SU-DHL-6 (cell line): ENCODE data around the gene TMA7B.

Experiments used
- H2AFZ ChIP-seq: fragments of 200-600 bp; sonication (generic); 2 replicates; pipeline ENCODE4 v1.6.1; 2014; ENCODE audit warnings: low read depth, mild to moderate bottlenecking, moderate library complexity, mixed read lengths, antibody characterized with exemption, low read length; ENCODE audit not compliant: severe bottlenecking
- H3F3A ChIP-seq: fragments of 200-600 bp; shearing (Covaris generic); 2 replicates; pipeline ENCODE4 v1.6.0; 2016; ENCODE audit warnings: antibody characterized with exemption, mild to moderate bottlenecking; ENCODE audit not compliant: insufficient read depth
- H3K27ac ChIP-seq: fragments of 200-600 bp; sonication (generic); 2 replicates; pipeline ENCODE4 v1.5.1; 2016; ENCODE audit warnings: low read depth, mild to moderate bottlenecking, low read length, moderate library complexity, mixed read lengths
- H3K27me3 ChIP-seq: fragments of 200-600 bp; sonication (generic), shearing (Covaris generic); 2 replicates; pipeline ENCODE4 v1.6.0; 2014; ENCODE audit warnings: mild to moderate bottlenecking, low read length
- H3K36me3 ChIP-seq: fragments of 200-600 bp; sonication (generic); 2 replicates; pipeline ENCODE4 v1.6.1; 2014; ENCODE audit warnings: mild to moderate bottlenecking, low read length, mixed read lengths
- H3K4me2 ChIP-seq: fragments of 300-600, 200-600 bp; shearing (Covaris generic), sonication (generic); 2 replicates; pipeline ENCODE4 v1.6.0; 2014; ENCODE audit warnings: low read length, low read depth, mild to moderate bottlenecking; ENCODE audit not compliant: poor library complexity, severe bottlenecking
- H3K4me3 ChIP-seq: fragments of 200-600 bp; sonication (generic); 2 replicates; pipeline ENCODE4 v1.5.1; 2014; ENCODE audit warnings: antibody characterized with exemption, low read length, mild to moderate bottlenecking, mixed read lengths; ENCODE audit not compliant: insufficient read depth, poor library complexity, severe bottlenecking
- H3K79me2 ChIP-seq: fragments of 200-600 bp; sonication (generic); 2 replicates; pipeline ENCODE4 v1.6.1; 2014; ENCODE audit warnings: mild to moderate bottlenecking, low read length, moderate library complexity; ENCODE audit not compliant: insufficient read depth
- H3K9ac ChIP-seq: fragments of 200-600 bp; sonication (generic); 2 replicates; pipeline ENCODE4 v1.7.0; 2014; ENCODE audit warnings: mild to moderate bottlenecking, low read length
- H3K9me2 ChIP-seq: fragments of 200-600 bp; sonication (generic); replicated peaks from 2 replicates; pipeline ENCODE4 v1.6.1; 2014; ENCODE audit warnings: low read length; ENCODE audit not compliant: insufficient read depth
- H3K9me3 ChIP-seq: fragments of 200-600 bp; sonication (generic); 2 replicates; pipeline ENCODE4 v1.6.1; 2014; ENCODE audit warnings: low read length, mixed read lengths; ENCODE audit not compliant: insufficient read depth
- H4K20me1 ChIP-seq: fragments of 200-600 bp; sonication (generic); 2 replicates; pipeline ENCODE4 v1.6.1; 2014; ENCODE audit warnings: low read depth, mild to moderate bottlenecking, antibody characterized with exemption, low read length, moderate library complexity, mixed read lengths
- EZH2phosphoT487 ChIP-seq: fragments of 200-600 bp; sonication (generic), shearing (Covaris generic); conservative IDR thresholded peaks from 2 replicates; pipeline ENCODE4 v1.6.1; 2018; ENCODE audit warnings: mild to moderate bottlenecking, antibody characterized with exemption, low read length, moderate library complexity, mixed read lengths
- TF ChIP-seq, protein P1 (sequence below): fragments of 200-600 bp; sonication (generic); IDR thresholded peaks from one replicate; pipeline ENCODE4 v1.5.1; 2017; ENCODE audit warnings: antibody characterized with exemption, mild to moderate bottlenecking, low read length, moderate library complexity; ENCODE audit not compliant: insufficient read depth, poor library complexity, severe bottlenecking

Gene TMA7B

DNA sequence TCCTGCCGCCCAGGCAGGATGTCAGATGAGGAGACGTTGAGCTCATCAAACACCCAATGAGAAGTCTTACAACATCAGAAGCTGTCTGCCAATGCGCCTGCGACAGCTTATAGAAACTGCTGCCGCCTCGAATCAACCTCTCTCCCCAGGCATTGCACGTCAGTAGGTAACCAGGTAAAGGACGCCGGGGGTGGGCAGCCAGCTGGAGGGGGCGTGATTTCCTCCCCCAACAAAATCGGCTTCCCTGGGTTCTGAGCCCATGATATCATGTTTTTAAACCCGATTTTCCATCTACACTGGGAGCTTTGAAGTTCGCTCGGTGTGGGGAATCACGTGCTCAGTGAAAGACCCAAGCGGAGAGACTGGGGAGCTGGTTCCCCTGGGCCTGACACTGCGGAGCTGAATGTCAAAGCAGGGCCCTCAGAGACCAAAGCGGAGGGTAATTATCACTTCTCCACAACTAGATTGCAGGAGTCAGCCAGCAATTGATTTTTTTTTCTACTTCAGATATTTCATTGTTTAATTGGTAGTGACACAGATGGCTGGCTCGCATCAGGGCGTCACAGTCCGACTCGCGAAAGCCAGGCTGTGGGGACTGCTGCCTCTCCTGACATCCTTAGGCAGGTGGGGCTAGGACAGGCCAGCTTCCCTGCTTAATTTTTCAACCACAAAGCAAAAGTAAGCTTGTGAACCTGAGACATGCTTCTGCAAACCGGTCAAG, 49.9 kb downstream of the TMA7B start:
- H3F3A ChIP-seq: no peaks in the 10 kb centered on the region
- no peaks in the 10 kb centered on the region for H3K36me3 ChIP-seq
- no peaks in the 10 kb centered on the region for H3K9me2 ChIP-seq
- no peaks in the 10 kb centered on the region for H3K79me2 ChIP-seq
- H3K4me3 ChIP-seq: no peak overlapping the region
- no peak overlapping the region for H3K9ac ChIP-seq
- TF ChIP-seq, protein P1, sequence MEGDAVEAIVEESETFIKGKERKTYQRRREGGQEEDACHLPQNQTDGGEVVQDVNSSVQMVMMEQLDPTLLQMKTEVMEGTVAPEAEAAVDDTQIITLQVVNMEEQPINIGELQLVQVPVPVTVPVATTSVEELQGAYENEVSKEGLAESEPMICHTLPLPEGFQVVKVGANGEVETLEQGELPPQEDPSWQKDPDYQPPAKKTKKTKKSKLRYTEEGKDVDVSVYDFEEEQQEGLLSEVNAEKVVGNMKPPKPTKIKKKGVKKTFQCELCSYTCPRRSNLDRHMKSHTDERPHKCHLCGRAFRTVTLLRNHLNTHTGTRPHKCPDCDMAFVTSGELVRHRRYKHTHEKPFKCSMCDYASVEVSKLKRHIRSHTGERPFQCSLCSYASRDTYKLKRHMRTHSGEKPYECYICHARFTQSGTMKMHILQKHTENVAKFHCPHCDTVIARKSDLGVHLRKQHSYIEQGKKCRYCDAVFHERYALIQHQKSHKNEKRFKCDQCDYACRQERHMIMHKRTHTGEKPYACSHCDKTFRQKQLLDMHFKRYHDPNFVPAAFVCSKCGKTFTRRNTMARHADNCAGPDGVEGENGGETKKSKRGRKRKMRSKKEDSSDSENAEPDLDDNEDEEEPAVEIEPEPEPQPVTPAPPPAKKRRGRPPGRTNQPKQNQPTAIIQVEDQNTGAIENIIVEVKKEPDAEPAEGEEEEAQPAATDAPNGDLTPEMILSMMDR: no peak
- TF ChIP-seq EZH2phosphoT487: no peak
- no peak overlapping the region for H3K4me2 ChIP-seq
- H4K20me1 ChIP-seq: no peaks in the 10 kb centered on the region
- H3K9me3 ChIP-seq: no peaks in the 10 kb centered on the region
- H3K27me3 ChIP-seq: no peaks in the 10 kb centered on the region; the same call in 1 of the 2 replicates
- no peak overlapping the region for H2AFZ ChIP-seq
- no peak overlapping the region for H3K27ac ChIP-seq

DNA sequence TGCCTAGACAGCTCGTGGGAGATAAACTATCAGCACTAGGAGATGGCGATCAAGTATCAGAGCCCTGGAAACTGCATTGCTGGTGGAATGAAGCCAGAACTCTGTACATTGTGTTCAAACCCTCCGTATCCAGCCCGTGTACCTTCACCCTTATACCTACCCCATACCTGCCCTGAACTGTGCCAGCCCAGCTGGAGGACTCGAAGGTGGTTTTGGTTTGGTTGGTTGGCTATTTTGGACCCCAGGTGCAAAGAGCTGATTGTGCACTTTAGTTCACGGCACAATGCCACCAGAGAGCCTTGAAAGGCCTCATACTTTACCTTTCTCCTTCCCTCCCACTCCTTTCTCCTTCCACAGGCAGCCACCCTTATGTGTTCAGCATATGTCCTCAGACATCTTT, 50.5 kb downstream of the TMA7B start:
- Histone ChIP-seq H2AFZ (no peak overlapping the region), H3K27ac (no peak overlapping the region), H3K36me3 (no peaks in the 10 kb centered on the region), H3K4me3 (no peak overlapping the region), H3K9me2 (no peaks in the 10 kb centered on the region), H3K27me3 (no peaks in the 10 kb centered on the region; the same call in 1 of the 2 replicates), H3K79me2 (no peaks in the 10 kb centered on the region), H3K9ac (no peak overlapping the region), H3K4me2 (no peak overlapping the region), H3F3A (no peaks in the 10 kb centered on the region), H4K20me1 (no peaks in the 10 kb centered on the region), H3K9me3 (no peaks in the 10 kb centered on the region)
- TF ChIP-seq, protein P1: no peak
- no peak for TF ChIP-seq EZH2phosphoT487
